ENCODE results near the gene RPL13A. TPM values are rescaled to one million over a fixed set of nuclear protein-coding genes. Genes with fewer than 3 reads are reported as not detected.
A peak's percentile ranks its signal among the peaks of the same experiment; 100 is the strongest.

The RPL13A gene
- total and polyA plus RNA-seq, 2 of the 13 experiments (the other 11 are each of a cell fraction or from before 2014, with no cell fraction given), result 2,601 to 3,407 TPM

DNA sequence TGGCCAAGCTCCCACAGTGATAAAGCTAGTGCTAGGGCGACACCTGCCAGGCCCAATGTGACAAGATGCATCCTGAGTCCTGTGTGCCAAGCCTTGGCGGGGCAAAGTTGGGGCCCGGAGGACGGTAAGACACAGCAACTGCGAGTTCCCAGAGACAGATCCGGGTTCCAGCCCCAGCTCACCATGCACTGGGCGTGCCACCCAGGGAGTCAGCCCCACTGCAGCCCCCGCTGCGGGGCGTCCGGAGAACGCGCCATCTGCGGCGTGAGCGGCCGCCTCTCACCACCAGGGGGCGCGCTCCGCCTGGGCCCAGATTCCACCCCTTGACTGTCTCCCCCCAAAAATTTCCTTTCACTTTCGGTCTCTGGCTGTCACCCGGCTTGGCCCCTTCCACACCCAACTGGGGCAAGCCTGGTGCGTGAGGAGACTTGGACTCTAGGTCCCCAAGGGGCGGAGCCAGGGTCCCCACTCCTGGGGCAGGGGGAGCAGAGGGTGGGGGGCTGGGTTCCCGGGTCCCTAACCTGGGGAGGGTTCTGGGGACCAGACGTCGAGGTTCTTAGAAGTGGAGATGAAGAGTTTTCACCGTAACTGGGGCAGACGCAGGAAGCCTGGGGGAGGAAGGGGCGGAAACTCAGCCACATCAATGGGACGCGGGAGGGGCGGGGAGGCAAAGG lies 13.4 kb upstream of the RPL13A start, which contains the start of gene FLT3LG (continued):
- TF ChIP-seq, protein P1, sequence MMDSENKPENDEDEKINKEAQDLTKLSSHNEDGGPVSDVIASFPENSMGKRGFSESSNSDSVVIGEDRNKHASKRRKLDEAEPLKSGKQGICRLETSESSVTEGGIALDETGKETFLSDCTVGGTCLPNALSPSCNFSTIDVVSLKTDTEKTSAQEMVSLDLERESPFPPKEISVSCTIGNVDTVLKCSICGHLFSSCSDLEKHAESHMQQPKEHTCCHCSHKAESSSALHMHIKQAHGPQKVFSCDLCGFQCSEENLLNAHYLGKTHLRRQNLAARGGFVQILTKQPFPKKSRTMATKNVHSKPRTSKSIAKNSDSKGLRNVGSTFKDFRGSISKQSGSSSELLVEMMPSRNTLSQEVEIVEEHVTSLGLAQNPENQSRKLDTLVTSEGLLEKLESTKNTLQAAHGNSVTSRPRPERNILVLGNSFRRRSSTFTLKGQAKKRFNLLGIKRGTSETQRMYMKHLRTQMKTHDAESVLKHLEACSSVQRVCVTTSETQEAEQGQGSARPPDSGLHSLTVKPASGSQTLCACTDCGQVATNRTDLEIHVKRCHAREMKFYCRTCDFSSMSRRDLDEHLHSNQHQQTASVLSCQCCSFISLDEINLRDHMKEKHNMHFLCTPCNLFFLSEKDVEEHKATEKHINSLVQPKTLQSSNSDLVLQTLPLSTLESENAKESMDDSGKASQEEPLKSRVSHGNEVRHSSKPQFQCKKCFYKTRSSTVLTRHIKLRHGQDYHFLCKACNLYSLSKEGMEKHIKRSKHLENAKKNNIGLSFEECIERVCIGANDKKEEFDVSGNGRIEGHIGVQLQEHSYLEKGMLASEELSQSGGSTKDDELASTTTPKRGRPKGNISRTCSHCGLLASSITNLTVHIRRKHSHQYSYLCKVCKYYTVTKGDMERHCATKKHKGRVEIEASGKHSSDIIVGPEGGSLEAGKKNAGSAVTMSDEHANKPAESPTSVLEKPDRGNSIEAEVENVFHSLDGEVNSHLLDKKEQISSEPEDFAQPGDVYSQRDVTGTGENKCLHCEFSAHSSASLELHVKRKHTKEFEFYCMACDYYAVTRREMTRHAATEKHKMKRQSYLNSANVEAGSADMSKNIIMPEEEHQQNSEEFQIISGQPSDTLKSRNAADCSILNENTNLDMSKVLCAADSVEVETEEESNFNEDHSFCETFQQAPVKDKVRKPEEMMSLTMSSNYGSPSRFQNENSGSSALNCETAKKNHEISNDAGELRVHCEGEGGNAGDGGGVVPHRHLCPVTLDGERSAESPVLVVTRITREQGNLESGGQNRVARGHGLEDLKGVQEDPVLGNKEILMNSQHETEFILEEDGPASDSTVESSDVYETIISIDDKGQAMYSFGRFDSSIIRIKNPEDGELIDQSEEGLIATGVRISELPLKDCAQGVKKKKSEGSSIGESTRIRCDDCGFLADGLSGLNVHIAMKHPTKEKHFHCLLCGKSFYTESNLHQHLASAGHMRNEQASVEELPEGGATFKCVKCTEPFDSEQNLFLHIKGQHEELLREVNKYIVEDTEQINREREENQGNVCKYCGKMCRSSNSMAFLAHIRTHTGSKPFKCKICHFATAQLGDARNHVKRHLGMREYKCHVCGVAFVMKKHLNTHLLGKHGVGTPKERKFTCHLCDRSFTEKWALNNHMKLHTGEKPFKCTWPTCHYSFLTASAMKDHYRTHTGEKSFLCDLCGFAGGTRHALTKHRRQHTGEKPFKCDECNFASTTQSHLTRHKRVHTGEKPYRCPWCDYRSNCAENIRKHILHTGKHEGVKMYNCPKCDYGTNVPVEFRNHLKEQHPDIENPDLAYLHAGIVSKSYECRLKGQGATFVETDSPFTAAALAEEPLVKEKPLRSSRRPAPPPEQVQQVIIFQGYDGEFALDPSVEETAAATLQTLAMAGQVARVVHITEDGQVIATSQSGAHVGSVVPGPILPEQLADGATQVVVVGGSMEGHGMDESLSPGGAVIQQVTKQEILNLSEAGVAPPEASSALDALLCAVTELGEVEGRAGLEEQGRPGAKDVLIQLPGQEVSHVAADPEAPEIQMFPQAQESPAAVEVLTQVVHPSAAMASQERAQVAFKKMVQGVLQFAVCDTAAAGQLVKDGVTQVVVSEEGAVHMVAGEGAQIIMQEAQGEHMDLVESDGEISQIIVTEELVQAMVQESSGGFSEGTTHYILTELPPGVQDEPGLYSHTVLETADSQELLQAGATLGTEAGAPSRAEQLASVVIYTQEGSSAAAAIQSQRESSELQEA (CRISPR knock-in tag; IDR thresholded peaks at IDR 0.05; ENCODE audit: not compliant biosample characterization), result no peak
- TF ChIP-seq SMYD3 (CRISPR knock-in tag; IDR thresholded peaks at IDR 0.05) (no peak), U2AF2 (IDR thresholded peaks at IDR 0.05; ENCODE audit: low read depth, low read length) (no peak), ZNF138 (CRISPR knock-in tag; IDR thresholded peaks at IDR 0.05; ENCODE audit: low read depth) (no peak), HNRNPK (IDR thresholded peaks at IDR 0.05; ENCODE audit: low read depth, low read length, poor library complexity, severe bottlenecking) (no peak), TEAD3 (CRISPR knock-in tag; optimal IDR thresholded peaks at IDR 0.05; ENCODE audit: borderline replicate concordance) (peak; percentile 59), BHLHE40 (IDR thresholded peaks at IDR 0.05; ENCODE audit: low read length) (no peak), EED (CRISPR knock-in tag; IDR thresholded peaks at IDR 0.05) (no peak), ERF (CRISPR knock-in tag; IDR thresholded peaks at IDR 0.05) (peak; percentile 73; the same call in 1 of the 2 replicates), STAG1 (CRISPR knock-in tag; IDR thresholded peaks at IDR 0.05) (peak; percentile 35; the same call in 1 of the 2 replicates), ZNF232 (CRISPR knock-in tag; IDR thresholded peaks at IDR 0.05; ENCODE audit: borderline replicate concordance) (no peak), ZNF335 (CRISPR knock-in tag; IDR thresholded peaks at IDR 0.05) (no peak), RNF2 (conservative IDR thresholded peaks at IDR 0.05; ENCODE audit: low read depth) (peak; percentile 37; the same call in 1 of the 2 replicates)
- TF ChIP-seq, protein P2, sequence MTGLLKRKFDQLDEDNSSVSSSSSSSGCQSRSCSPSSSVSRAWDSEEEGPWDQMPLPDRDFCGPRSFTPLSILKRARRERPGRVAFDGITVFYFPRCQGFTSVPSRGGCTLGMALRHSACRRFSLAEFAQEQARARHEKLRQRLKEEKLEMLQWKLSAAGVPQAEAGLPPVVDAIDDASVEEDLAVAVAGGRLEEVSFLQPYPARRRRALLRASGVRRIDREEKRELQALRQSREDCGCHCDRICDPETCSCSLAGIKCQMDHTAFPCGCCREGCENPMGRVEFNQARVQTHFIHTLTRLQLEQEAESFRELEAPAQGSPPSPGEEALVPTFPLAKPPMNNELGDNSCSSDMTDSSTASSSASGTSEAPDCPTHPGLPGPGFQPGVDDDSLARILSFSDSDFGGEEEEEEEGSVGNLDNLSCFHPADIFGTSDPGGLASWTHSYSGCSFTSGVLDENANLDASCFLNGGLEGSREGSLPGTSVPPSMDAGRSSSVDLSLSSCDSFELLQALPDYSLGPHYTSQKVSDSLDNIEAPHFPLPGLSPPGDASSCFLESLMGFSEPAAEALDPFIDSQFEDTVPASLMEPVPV (CRISPR knock-in tag; IDR thresholded peaks at IDR 0.05), result 0 out of 2 replicates have a peak, but pooled peaks have one; percentile 61
- TF ChIP-seq, protein P3, sequence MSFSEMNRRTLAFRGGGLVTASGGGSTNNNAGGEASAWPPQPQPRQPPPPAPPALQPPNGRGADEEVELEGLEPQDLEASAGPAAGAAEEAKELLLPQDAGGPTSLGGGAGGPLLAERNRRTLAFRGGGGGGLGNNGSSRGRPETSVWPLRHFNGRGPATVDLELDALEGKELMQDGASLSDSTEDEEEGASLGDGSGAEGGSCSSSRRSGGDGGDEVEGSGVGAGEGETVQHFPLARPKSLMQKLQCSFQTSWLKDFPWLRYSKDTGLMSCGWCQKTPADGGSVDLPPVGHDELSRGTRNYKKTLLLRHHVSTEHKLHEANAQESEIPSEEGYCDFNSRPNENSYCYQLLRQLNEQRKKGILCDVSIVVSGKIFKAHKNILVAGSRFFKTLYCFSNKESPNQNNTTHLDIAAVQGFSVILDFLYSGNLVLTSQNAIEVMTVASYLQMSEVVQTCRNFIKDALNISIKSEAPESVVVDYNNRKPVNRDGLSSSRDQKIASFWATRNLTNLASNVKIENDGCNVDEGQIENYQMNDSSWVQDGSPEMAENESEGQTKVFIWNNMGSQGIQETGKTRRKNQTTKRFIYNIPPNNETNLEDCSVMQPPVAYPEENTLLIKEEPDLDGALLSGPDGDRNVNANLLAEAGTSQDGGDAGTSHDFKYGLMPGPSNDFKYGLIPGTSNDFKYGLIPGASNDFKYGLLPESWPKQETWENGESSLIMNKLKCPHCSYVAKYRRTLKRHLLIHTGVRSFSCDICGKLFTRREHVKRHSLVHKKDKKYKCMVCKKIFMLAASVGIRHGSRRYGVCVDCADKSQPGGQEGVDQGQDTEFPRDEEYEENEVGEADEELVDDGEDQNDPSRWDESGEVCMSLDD (CRISPR knock-in tag; IDR thresholded peaks at IDR 0.05; ENCODE audit: borderline replicate concordance), result peak; percentile 65; the same call in 1 of the 2 replicates

Measured in HepG2 (cell line).